ENCODE measurements around the gene FGR.
A peak's percentile ranks its signal among the peaks of the same experiment; 100 is the strongest.

Gene FGR

GRCh38 chr1:27598902-27599528, 36.0 kb downstream of the FGR start:
- peak; percentile 47 for DNase-seq (ENCODE audit: low read depth)
- TF ChIP-seq, protein P1, sequence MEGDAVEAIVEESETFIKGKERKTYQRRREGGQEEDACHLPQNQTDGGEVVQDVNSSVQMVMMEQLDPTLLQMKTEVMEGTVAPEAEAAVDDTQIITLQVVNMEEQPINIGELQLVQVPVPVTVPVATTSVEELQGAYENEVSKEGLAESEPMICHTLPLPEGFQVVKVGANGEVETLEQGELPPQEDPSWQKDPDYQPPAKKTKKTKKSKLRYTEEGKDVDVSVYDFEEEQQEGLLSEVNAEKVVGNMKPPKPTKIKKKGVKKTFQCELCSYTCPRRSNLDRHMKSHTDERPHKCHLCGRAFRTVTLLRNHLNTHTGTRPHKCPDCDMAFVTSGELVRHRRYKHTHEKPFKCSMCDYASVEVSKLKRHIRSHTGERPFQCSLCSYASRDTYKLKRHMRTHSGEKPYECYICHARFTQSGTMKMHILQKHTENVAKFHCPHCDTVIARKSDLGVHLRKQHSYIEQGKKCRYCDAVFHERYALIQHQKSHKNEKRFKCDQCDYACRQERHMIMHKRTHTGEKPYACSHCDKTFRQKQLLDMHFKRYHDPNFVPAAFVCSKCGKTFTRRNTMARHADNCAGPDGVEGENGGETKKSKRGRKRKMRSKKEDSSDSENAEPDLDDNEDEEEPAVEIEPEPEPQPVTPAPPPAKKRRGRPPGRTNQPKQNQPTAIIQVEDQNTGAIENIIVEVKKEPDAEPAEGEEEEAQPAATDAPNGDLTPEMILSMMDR (IDR thresholded peaks at IDR 0.05; ENCODE audit: insufficient read depth, low read depth, low read length, missing control alignments): no peak
- peak overlapping the region; percentile 24 for H3K4me3 ChIP-seq (ENCODE audit: low read length)

- no peak for DNase-seq (ENCODE audit: low read depth)
- no peak overlapping the region for H3K4me3 ChIP-seq (ENCODE audit: low read length)
- TF ChIP-seq, protein P1 (IDR thresholded peaks at IDR 0.05; ENCODE audit: insufficient read depth, low read depth, low read length, missing control alignments): no peak
These were observed 36.7 kb downstream of the FGR start for GRCh38 chr1:27598295-27598687.

DNA sequence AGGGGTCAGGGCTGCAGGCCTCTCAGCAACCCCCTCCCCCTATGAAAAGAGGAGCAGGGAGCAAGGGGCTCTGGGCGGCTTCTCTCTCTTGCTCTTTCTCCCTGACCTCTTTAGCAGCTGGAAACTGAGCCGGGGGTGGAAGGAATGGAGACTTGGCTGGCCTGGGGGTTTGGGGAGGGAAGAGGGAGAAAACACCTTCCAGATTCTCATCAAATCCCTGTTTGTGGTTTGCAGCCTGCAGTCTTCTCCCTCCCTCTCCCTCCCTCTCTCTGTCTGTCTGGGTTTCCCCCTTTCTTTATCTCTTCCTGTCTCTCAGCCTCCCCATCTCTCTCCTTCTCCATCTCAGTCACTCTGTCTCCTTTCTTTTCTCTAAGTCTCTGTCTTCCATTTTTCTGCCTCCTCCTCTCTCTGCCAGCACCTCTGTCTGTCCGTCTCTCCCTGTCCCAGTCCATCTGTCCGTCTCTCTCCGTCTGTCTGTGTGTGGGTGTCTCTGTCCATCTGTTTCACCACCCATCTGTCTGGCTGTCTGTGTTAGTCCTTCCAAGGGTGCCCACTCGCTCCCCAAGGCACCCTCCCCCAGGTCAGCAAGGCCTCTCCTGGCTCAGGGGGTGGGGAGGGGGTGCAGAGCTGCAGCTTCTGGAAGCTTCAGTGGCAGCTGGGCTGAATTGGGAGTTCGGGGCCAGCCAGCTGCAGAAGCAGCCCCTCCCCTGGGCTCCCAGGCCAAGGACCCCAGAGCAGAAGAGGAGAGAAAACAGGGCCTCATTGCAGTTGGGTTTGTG, 37.3 kb downstream of the FGR start:
- no peak for DNase-seq (ENCODE audit: low read depth)
- TF ChIP-seq, protein P1 (IDR thresholded peaks at IDR 0.05; ENCODE audit: insufficient read depth, low read depth, low read length, missing control alignments): no peak
- H3K4me3 ChIP-seq (ENCODE audit: low read length): no peak overlapping the region

DNA sequence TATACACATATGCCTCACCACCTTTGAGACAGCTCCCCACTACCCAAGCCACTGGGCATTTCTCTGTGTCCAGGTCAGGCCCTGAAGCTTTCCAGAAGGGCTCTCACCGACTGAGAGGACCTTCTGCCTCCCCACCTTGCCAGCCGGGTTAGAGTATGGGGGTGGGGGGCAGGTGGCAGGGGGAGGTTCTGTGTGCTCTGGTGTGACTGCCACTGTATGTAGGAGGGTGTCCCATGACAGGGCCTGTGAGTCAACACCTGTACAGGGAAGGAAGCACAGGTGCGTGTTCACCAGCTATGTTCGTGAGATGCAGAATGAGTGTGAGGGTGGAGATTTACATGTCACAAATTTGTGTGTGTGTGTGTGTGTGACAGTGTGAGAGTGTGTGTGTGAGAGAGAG, 38.0 kb downstream of the FGR start:
- no peak overlapping the region for H3K4me3 ChIP-seq (ENCODE audit: low read length)
- DNase-seq (ENCODE audit: low read depth): no peak
- TF ChIP-seq, protein P1 (IDR thresholded peaks at IDR 0.05; ENCODE audit: insufficient read depth, low read depth, low read length, missing control alignments): no peak

- no peak overlapping the region for H3K4me3 ChIP-seq (ENCODE audit: low read length)
- no peak for DNase-seq (ENCODE audit: low read depth)
- TF ChIP-seq, protein P1 (IDR thresholded peaks at IDR 0.05; ENCODE audit: insufficient read depth, low read depth, low read length, missing control alignments): no peak
These were observed 38.7 kb downstream of the FGR start for GRCh38 chr1:27596261-27596660.

GRCh38 chr1:27595597-27595996, 39.4 kb downstream of the FGR start:
- no peak overlapping the region for H3K4me3 ChIP-seq (ENCODE audit: low read length)
- TF ChIP-seq, protein P1 (IDR thresholded peaks at IDR 0.05; ENCODE audit: insufficient read depth, low read depth, low read length, missing control alignments): no peak
- no peak for DNase-seq (ENCODE audit: low read depth)

Measured in epithelial cell of esophagus (primary cell).